Stimulated activated CD4-positive, alpha-beta T cell treated with anti-CD3 and anti-CD28 coated beads, Interleukin-12 subunit alpha, Interleukin-12 subunit beta, amount 100 ng/mL, for 48 hours (primary cell): Measurements from ENCODE around the gene DNAH6.

ENCODE experiments used
- DNase-seq, 3 donors: peaks; one replicate each; pipeline ENCODE4 v3.0.0-alpha.2; 2020; ENCODE audit warnings: low read depth in 2 of 3, low spot score in 1 of 3

DNAH6 gene

DNA sequence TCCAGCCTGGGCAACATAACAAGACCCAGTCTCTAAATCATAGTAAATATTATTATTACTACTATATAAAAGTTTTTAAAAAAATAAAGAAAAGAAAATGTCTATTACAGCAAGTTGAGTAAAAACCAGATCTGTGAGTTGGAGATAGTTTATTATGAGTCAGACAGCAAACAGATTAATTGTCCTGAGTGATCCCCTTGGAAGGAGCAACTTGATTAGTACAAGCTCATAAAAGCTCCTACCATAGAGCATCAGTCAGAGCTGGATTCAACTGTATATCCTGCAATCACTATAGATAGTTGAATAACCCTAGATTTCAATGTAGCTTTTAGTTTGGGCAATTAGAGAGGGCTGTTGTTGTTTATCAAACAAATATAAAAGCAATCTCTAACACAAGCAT, 280.5 kb downstream of the DNAH6 start:
- no peak for DNase-seq

DNA sequence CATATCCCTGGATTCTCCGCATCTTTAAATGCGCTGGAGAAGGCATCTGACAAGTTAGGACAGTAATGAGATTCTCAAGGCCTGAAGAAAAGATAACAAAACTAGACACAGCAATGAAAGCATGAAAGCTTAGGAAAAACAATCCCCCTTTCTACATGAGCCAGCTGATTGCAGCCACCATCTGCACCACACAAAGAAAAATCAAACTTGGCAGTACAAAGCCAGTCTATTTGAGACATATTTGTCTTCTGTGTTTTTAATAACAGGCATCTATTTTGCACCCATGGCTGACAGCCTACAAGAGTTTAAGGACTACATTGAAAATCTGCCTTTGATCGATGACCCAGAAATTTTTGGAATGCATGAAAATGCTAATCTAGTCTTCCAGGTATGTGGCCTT, 281.0 kb downstream of the DNAH6 start:
- no peak for DNase-seq

DNA sequence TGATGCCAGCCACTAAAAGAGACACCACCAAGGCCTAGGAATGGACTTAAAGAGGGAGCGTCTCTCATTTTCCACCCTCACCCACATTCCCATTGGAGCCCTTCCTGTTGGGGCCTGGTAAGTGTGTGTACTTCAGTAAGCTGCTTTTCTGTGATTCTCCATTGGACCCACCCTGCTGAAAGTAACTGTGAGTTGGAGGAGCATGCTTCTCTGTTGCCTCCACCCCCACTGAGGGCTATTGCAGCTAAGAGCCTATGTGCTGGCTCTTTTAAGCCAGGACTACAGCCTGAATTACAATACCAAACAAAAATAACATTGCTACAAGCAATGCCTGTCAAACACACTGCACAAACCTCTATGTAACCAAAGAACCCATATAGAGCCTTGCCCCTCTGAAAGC, 283.5 kb downstream of the DNAH6 start:
- no peak for DNase-seq

DNA sequence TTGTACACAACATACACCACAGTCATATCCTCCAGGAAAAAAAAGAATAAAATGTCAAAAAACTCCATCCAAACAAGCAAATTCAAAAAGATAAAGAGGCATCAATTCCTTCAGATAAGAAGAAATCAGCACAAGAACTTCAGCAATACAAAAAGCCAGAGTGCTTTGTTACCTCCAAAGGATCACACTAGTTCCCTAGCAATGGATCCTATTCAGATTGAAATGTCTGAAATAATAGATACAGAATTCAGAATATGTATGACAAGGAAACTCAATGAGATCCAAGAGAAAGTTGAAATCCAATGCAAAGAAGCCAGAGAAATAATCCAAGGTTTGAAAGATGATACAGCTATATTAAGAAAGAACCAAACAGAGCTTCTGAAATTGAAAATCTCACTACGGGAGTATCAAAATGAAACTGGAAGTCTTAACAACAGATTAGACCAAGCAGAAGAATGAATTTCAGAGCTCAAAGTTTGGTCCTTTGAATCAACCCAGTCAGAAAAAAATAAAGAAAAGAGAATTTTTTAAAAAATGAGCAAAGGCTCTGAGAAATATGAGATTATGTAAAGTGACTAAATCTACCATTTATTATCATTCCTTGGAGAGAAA, 284.0 kb downstream of the DNAH6 start:
- no peak for DNase-seq

DNA sequence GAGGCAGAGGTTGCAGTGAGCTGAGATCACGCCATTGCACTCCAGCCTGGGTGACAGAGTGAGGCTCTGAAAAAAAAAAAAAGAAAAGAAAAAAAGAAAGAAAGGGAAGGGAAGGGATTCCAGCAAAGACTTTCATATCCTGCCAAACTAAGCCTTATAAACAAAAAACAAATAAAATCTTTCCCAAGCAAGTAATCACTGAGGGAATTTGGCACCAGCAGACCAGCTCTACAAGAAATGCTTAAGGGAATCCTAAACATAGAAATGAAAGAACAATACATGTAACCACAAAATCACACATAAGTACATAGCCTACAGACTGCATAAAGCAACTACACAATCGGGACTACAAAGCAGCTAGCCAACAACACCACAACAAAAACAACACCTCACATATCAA, 285.5 kb downstream of the DNAH6 start:
- DNase-seq = no peak

DNA sequence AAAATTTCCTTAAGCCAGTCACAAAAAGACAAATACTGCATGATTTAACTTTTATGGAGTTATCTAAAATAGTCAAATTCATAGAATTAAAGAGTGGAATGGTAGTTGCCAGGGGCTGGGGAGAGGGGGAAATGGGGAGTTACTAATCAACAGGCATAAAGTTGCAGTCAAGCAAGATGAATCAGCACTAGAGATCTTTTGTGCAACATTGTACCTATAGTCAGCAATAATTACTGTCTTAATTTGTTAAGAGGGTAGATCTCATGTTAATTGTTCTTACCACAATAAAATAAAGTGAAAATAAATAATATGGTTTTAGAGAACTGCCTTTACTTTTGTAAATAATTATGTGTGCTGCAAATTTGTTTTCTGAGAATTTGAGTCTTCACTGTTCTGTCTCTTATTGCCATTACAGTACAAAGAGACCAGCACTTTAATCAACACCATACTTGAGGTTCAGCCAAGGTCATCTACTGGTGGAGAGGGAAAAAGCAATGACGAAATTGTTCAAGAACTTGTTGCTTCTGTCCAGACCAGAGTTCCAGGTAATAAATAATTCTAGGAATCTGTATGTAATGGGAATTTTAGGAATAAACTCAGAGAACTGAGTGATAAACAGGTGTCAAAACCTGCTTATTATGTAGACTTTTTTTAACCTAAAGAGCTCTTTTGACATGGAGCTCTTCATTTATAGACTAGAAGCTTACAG, 289.1 kb downstream of the DNAH6 start:
- DNase-seq = no peak

DNA sequence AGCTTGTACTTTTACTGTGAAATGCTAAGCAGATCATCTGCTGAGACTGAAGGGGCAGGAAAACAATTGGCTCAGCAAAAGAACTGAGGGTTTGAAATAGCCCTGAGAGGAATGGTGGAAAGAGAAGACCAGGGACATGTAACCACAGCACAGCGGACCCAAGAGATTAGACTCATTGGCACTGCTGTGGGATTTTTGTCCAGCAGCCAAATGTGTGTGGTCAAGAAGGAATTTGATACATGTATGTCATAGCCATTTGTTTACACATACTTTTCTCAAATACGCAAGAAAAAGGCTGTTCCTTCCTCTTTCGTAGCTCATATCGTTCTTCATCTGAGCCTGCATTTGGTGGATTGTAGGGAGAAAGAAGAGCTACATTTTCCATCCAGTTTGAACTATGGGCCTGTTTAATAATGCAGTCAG, 290.8 kb downstream of the DNAH6 start:
- DNase-seq = no peak

DNA sequence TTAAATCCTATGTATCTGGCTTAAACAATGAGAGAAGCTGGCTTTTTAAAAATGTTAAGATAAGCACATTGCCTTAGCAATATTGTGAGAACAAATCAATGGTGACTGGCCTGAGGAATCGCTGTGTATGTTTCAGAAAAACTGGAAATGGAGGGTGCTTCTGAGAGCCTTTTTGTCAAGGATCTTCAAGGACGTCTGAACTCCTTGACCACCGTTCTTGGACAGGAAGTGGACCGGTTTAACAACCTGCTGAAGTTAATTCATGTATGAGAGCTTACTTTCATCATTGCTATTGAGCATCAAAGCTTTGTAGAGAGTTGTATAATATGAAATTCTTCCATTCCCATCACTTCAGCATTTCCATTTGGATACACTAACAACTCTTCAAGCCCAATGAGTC, 292.0 kb downstream of the DNAH6 start:
- no peak for DNase-seq

DNA sequence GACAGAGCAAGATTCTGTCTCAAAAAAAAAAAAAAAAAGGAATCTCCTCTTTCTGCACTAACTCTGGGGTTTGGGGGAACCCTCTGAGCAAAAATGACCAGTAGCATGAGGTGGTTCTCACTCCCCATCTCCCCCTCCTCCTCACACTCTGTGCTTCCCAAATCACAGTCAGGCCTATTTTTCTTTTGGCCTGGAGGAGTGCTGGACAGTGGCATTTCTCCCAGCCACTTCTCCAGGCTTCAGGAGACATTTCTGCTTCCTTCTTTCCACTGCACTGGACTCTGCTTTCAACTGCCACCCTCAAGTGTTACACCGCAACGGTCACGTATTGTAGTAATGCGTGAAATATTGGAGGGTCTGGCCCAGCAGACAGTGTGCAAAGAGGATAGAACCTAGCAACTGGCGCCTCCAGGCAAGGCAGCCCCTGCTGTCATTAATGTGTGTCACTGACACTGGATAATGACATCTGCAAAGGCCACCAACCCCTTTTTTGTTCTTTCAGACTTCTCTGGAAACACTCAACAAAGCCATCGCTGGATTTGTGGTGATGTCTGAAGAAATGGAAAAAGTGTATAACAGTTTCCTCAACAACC, 295.6 kb downstream of the DNAH6 start:
- DNase-seq = no peak

DNA sequence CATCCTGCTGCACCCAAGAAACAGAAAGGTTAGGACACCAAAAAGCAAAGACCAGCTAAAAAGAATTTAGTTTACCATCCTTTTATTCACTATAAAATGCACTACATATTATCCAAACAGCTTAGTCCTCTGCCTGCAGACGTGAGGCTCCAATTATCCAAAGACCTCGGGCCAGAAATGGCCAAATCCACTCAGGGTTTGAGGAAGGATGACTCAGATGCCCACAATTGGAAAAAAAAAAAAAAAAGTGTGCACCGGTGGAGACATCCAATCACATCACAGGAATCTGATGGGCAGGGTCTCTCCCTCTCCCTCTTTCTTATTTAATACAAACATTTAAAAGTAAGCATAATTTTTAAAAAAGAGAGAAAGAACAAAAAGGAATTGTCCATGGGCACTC, 298.8 kb downstream of the DNAH6 start:
- DNase-seq = no peak

DNA sequence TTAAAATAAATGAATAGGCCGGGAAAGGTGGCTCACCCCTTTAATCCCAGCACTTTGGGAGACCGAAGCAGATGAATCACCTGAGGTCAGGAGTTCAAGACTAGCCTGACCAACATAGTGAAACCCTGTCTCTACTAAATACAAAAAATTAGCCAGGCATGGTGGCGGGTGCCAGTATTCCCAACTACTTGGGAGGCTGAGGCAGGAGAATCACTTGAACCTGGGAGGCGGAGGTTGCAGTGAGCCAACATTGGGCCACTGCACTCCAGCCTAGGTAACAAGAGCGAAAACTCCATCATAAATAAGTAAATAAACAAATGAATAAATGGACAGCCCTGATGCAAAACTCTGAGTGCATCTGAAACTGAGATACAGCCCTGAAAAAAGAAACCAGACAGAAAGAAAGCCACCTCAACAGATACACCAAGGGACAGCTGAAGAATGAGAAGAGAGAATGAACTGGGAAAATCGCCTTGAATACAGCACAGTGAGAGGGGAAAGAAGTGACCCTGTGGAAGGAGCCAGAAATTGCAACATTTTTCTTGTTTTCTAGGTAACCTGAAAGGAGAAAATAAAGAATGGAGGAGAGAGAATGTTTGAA, 300.2 kb downstream of the DNAH6 start:
- no peak for DNase-seq

DNA sequence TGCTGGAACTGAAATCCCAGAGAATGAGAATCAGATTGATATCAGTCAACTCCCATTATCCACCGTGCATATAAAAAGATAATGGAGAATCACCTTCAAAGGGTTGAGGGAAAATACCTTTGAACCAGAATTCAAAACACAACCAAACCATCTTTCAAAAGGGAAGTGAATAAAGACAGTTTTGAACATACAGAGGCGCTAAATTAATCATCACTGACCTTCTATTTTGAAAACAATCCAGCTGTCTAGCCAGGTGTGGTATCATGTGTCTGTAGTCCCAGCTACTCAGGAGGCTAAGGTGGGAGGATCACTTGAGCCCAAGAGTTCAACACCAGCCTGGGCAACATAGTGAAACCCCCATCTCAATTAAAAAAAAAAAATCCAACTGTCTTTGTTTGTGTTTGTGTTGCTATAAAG, 300.9 kb downstream of the DNAH6 start:
- DNase-seq = no peak

DNA sequence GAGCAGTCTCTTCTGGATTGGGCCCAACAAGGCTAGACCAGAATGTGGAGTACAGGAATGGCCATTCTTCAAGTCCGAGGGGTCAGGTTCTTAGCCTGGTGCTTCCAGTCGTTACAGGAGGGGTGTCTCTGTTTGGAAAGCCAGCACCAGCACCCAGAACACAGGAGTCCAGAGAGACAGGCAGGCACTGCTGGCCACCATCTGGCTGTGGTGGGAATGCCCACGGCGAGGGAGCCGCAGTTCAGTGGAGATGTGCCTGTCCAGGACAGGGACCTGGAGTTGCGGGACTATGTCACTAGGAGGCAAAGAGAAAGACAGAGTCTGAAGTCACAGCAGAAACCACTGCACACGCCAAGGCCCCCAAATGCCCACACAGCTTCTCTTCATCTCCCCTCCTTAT, 305.5 kb downstream of the DNAH6 start:
- DNase-seq = no peak

DNA sequence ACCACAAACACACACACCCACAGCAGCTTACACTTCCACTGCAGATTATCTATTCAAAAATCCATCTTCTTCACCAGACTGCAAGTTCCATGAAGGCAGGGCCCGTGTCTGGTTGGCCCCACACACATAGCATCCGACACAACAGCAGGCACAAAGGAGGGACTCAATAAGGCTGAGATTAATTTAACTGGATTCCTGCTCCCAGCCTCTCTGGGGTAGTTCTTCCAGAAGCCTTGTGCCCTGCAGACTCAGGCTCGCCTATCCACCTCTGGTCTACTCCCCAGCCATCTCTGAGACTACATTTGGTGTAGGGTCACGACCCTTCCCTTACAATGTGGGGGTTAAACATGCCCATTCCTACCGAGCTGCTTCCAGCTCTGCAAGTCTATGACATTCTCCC, 306.9 kb downstream of the DNAH6 start:
- no peak for DNase-seq

DNA sequence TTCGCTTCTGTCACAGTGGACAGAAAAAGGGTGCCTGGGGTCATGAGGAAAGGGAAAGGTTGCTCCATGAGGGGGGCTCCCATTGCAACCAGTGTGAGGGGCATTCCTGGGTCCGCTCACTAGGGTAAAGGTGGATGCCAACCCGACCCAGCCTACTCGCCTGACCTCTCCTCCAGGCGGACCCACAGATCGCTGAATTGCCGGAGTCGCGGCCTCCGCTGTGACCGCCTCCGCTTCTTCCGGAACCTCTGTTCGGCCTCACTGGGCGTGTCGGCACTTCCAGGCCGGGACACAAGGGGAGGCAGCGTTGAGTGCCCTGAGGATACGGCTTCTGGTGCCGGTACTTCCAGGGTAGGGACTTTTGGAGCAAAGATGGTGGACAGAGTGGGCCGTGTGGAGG, 307.5 kb downstream of the DNAH6 start:
- DNase-seq = no peak

DNA sequence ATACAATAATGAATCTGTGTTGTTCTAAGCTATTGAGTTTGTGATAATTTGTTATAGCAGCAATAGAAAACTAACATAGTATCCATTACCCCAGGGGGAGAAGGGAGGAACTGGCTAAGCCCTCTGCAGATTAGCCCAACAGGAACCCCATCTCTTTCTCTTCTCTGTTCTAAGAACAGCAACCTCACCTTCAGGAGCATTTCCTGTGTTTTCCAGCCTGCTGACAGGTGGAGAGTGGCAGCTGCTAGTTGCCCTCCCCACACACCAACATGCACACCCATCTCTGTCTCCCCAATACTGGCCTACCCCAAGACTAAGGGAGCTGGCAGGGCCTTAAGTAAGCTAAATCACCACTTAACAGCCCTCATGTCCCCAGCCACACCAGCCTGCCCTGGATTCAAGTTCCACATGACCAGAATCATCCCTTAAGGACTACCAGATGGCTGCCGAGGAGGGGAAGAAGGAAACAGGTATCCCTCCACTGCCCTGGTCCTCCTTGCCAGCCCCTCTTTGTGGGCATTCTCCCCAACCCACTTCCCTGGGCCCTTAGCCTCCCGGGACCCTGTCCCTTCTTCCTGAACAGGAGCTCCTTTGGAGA, 311.8 kb downstream of the DNAH6 start:
- DNase-seq = no peak

DNA sequence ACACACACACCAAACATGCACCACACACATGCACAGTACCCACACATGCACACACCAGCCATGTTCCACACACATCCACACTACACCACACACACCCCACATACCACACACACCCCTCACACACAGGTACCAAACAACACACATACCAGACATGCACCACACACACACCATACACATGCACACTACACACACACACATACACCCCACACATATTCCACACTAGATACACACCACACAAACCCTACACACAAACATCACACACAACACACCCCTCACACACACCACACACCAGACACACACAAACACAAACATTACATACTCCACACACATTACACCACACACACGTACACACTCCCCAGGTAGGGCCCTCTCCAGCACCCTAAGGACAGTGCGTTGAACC, 313.4 kb downstream of the DNAH6 start:
- DNase-seq = no peak

DNA sequence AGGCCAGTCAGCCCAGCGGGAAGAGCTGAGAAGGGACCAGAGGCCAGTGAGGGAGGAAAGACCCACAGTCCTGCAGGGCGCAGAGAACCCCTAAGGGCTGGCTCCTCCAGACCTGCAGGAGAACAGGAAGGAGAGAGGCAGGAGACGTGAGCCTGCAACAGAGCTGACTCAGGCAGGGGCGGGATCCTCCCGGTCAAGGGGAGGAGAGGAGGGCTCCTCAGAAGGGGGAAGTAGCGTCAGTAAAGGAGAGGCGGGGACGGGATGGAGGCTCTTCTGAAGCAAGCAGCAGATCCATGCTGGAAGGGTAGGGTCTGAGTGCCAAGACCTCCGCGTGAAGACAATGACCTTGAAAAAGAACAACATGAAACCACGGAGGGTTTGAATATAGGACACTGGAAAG, 313.8 kb downstream of the DNAH6 start:
- DNase-seq = no peak

DNA sequence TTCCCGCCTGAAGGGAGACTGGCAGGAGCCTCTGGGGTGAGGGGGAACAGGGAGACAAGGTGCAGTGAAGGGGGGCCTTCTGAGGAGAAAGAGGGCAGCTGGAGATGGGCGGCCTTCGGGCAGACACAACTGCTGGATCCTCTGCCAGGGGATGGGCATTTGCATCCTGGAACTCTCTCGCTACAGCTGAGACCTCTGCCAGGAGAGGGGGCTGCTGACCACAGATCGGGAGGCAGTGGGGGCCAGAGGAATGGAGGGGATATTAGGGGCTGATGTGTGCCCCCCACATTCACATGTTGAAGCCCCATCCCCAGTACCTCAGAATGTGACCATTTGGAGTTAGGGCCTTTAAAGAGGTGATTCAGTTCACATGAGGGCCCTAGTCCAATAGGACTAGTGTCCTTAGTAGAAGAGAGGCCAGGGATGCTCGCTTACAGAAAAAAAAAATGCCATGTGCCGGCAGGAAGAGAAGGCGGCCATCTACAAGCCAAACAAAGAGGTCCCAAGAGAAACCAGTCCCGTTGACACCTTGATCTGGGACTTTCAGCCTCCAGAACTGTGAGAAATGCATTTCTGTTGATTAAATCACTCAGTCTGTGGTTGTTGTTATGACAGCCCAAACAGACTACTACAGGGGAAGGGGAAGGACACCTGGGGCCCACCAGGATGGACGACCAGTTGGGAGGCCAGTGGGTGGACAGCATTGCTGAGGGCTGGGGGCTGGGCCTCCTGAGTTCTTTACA, 314.6 kb downstream of the DNAH6 start:
- DNase-seq = no peak

DNA sequence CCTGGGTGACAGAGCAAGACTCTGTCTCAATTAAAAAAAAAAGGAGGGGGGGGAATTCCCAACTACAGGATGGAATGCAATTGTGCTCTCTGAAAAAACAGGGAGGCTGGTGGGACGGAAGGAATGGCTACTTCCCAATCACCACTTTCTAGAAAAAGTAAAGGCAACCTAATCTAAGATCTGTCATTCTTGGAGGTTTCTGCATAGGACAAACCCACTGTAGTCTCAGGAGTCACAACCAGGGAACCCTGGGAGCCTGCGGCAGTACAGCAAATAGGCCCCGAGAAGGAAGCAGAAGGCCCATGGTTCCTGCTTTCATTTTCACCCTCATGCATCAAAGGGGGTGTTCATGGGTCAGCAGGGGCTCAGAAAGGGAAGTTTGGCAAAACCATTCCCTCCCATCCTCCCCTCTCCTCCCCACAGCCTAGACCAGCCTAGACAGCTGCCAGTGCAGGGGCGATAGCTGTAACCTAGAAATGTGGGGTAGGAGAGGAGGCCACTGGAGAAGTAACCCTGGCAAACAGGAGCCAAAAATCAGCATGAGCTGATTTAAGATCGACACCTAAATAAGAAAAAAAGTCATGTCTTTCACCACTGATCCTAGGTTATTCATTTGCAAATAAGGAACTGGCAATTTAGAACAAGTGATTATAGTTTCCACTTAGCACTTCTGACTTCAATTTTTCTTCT, 316.6 kb downstream of the DNAH6 start:
- DNase-seq = no peak
